Activated T-cell treated with anti-CD3 and anti-CD28 coated beads for 1 hour (primary cell): ENCODE data around the gene XNDC1N.

Experiments
- DNase-seq: peaks from one replicate; pipeline ENCODE4 v3.0.0-alpha.2; 2020; ENCODE audit warnings: low read depth

XNDC1N gene

GRCh38 chr11:71927820-71928736 lies at the start of gene XNDC1N:
XNDC1N (minus strand) TSS chr11:71928594; CDS start chr11:71923353, 5,241 bp downstream.
- peak; percentile 23 for DNase-seq

GRCh38 chr11:71977743-71978418 lies 49.5 kb upstream of the XNDC1N start:
- peak; percentile 34 for DNase-seq

- DNase-seq, result no peak
Measured at GRCh38 chr11:71977090-71977489, 48.7 kb upstream of the XNDC1N start.

- DNase-seq, result no peak
Measured at GRCh38 chr11:71976551-71976950, 48.2 kb upstream of the XNDC1N start.

GRCh38 chr11:71971680-71972079 lies 43.3 kb upstream of the XNDC1N start:
- no peak for DNase-seq

- no peak for DNase-seq
Measured at GRCh38 chr11:71964641-71965040, 36.2 kb upstream of the XNDC1N start.

- DNase-seq, result no peak
Measured at GRCh38 chr11:71963468-71963867, 35.1 kb upstream of the XNDC1N start.

- DNase-seq, result no peak
Measured at GRCh38 chr11:71962428-71963038, 34.1 kb upstream of the XNDC1N start.

- DNase-seq, result no peak
Measured at GRCh38 chr11:71955898-71956456, 27.6 kb upstream of the XNDC1N start.

GRCh38 chr11:71951741-71952310 lies 23.4 kb upstream of the XNDC1N start:
- no peak for DNase-seq

GRCh38 chr11:71949034-71949433 lies 20.6 kb upstream of the XNDC1N start:
- no peak for DNase-seq

GRCh38 chr11:71948314-71949027 lies 20.1 kb upstream of the XNDC1N start:
- DNase-seq, result no peak

- no peak for DNase-seq
Measured at GRCh38 chr11:71947498-71947897, 19.1 kb upstream of the XNDC1N start.

- no peak for DNase-seq
Measured at GRCh38 chr11:71946144-71946571, 17.8 kb upstream of the XNDC1N start.

GRCh38 chr11:71940561-71941219 lies 12.3 kb upstream of the XNDC1N start:
- no peak for DNase-seq

- no peak for DNase-seq
Measured at GRCh38 chr11:71937826-71938225, 9.4 kb upstream of the XNDC1N start.

- no peak for DNase-seq
Measured at GRCh38 chr11:71936825-71937224, 8.4 kb upstream of the XNDC1N start.

- DNase-seq, result no peak
Measured at GRCh38 chr11:71935338-71935925, 7.0 kb upstream of the XNDC1N start.

- no peak for DNase-seq
Measured at GRCh38 chr11:71934213-71934612, 5.8 kb upstream of the XNDC1N start.

- no peak for DNase-seq
Measured at GRCh38 chr11:71933141-71933933, 4.9 kb upstream of the XNDC1N start.
